Measurements from ENCODE around the gene TTC23L. TPM values are rescaled to one million over a fixed set of nuclear protein-coding genes. Genes with fewer than 3 reads are reported as not detected.

The TTC23L gene
- total RNA-seq, 1 experiment from 2014 or later, result 0.41 TPM

DNA sequence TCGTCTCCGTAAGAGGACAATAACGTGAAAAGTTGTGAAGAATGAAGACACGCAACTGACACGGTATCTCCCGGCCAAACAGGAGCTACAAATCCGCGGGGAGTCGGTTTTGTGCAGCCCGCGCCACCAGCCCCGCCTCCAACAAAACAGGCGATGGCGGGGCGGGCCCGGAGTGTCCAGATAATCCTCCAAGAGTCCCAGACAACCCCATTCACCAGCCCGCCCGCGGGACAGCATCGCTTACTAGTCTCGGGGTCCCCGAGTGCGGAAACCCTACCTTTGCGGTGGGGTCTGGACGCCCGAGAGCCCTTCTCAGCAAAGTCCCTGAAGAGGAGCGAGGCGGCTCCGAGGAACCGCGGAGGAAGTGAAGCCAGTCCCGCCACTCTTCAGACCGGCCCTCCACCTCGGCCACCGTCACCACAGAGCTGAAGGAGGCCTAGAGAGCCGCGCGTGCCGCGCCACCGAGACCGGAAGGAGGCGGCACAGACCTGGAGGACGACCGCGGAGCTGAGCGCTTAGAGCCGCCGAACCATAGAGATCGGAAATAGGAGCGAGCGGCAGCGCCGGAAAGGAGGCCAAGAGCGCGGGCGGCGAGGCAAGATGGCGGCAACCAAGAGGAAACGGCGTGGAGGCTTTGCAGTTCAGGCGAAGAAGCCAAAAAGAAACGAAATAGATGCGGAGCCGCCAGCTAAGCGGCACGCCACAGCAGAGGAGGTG is 76.3 kb downstream of the TTC23L start, which contains the start of the genes BRIX1 and RAD1:
Gene BRIX1 (plus strand): TSS at position 573 of the 717 bp plus-strand sequence. CDS start 28 bp downstream, at position 601.
Gene RAD1 (minus strand): TSS at position 366 of the 717 bp plus-strand sequence. CDS start 612 bp downstream, outside the sequence.
- intact Hi-C loops (cut with micrococcal nuclease; ENCODE audit: unreplicated experiment), result no loop called here
- BruUV-seq (replicated peaks), result no TSS peak

DNA sequence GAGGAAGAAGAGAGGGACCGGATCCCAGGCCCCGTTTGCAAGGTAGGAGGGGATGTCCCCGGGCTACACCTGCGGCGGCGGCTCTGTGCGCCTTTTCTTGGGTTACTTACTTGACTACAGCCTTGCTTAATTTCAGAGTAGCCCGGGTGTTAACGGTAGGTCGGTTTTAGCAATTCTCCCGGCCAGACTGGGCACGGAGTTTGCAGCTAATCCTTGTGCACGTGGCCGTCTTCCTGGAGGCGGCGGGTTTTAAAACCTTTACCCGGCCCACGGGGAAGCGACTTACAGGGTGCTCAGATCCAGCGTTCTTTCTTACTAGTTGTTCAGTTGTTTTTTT is 76.9 kb downstream of the TTC23L start:
- ChIA-PET POLR2A (ENCODE audit: low non-redundant PET) (no interaction called here), CTCF (no interaction called here)
- intact Hi-C loops (cut with micrococcal nuclease; ENCODE audit: unreplicated experiment), result no loop called here
- Histone ChIP-seq H3K4me1 (ENCODE audit: insufficient read depth, low read length, poor library complexity, severe bottlenecking) (peaks cover 15% of the 10 kb centered on the region), H3K9me3 (ENCODE audit: low read depth, low read length, poor library complexity, severe bottlenecking) (no peaks in the 10 kb centered on the region), H3K4me3 (ENCODE audit: low read depth, low read length, poor library complexity, severe bottlenecking) (peak overlapping the region; percentile 87), H3K27ac (ENCODE audit: low read depth, low read length, poor library complexity, severe bottlenecking) (peak overlapping the region; percentile 89), H3K36me3 (ENCODE audit: insufficient read depth, low read length, poor library complexity, severe bottlenecking) (peaks cover 52% of the 10 kb centered on the region), H3K27me3 (replicated peaks; ENCODE audit: insufficient read depth, low read depth, low read length, poor library complexity) (no peaks in the 10 kb centered on the region)
- DNase-seq (ENCODE audit: low spot score), result no peak
- TSS peak; percentile 74 for BruUV-seq (replicated peaks)
- TF ChIP-seq EZH2 (IDR thresholded peaks at IDR 0.05; ENCODE audit: borderline replicate concordance, low read depth, low read length, poor library complexity, severe bottlenecking), result no peak
- TF ChIP-seq, protein P1, sequence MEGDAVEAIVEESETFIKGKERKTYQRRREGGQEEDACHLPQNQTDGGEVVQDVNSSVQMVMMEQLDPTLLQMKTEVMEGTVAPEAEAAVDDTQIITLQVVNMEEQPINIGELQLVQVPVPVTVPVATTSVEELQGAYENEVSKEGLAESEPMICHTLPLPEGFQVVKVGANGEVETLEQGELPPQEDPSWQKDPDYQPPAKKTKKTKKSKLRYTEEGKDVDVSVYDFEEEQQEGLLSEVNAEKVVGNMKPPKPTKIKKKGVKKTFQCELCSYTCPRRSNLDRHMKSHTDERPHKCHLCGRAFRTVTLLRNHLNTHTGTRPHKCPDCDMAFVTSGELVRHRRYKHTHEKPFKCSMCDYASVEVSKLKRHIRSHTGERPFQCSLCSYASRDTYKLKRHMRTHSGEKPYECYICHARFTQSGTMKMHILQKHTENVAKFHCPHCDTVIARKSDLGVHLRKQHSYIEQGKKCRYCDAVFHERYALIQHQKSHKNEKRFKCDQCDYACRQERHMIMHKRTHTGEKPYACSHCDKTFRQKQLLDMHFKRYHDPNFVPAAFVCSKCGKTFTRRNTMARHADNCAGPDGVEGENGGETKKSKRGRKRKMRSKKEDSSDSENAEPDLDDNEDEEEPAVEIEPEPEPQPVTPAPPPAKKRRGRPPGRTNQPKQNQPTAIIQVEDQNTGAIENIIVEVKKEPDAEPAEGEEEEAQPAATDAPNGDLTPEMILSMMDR (conservative IDR thresholded peaks at IDR 0.05; ENCODE audit: low read depth, low read length), result no peak

More for the DNA sequence above, 76.3 kb downstream of the TTC23L start, which contains the start of the genes BRIX1 and RAD1:
- ChIA-PET CTCF (no interaction called here), POLR2A (ENCODE audit: low non-redundant PET) (no interaction called here)
- Histone ChIP-seq H3K4me1 (ENCODE audit: insufficient read depth, low read length, poor library complexity, severe bottlenecking) (peaks cover 15% of the 10 kb centered on the region), H3K27me3 (replicated peaks; ENCODE audit: insufficient read depth, low read depth, low read length, poor library complexity) (no peaks in the 10 kb centered on the region), H3K9me3 (ENCODE audit: low read depth, low read length, poor library complexity, severe bottlenecking) (no peaks in the 10 kb centered on the region), H3K4me3 (ENCODE audit: low read depth, low read length, poor library complexity, severe bottlenecking) (peak within 1 kb of the TSS; percentile 87), H3K27ac (ENCODE audit: low read depth, low read length, poor library complexity, severe bottlenecking) (peak within 1 kb of the TSS; percentile 89), H3K36me3 (ENCODE audit: insufficient read depth, low read length, poor library complexity, severe bottlenecking) (peaks cover 49% of the 10 kb centered on the region)
- no peak for TF ChIP-seq EZH2 (IDR thresholded peaks at IDR 0.05; ENCODE audit: borderline replicate concordance, low read depth, low read length, poor library complexity, severe bottlenecking)
- TF ChIP-seq, protein P1 (conservative IDR thresholded peaks at IDR 0.05; ENCODE audit: low read depth, low read length), result no peak
- DNase-seq (ENCODE audit: low spot score), result peak; percentile 99

DNA sequence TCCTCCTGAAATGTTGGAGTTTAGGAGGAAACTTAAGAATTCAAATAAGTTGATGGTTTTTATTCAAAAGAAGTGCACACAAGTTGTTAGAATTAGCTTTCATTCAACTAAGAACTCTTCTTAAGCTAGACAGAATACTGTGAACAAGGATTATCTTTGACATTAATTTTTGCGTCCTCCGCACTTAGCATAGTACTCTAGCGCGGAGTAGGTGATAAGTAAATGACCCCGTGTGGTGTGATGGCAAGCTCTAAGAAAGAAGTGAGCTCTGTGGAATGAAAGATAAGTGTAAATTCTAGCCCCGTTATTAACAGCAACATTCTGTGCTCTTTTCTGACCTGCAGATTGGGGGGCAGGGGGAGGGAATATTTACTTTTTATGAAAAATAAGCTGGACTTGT is 77.6 kb downstream of the TTC23L start:
- H3K36me3 ChIP-seq (ENCODE audit: insufficient read depth, low read length, poor library complexity, severe bottlenecking), result peaks cover 52% of the 10 kb centered on the region
- peak overlapping the region; percentile 87 for H3K4me3 ChIP-seq (ENCODE audit: low read depth, low read length, poor library complexity, severe bottlenecking)
- peak overlapping the region; percentile 89 for H3K27ac ChIP-seq (ENCODE audit: low read depth, low read length, poor library complexity, severe bottlenecking)
- no TSS peak for BruUV-seq (replicated peaks)
- intact Hi-C loops (cut with micrococcal nuclease; ENCODE audit: unreplicated experiment), result no loop called here
- ChIA-PET CTCF (no interaction called here), POLR2A (ENCODE audit: low non-redundant PET) (no interaction called here)
- no peaks in the 10 kb centered on the region for H3K27me3 ChIP-seq (replicated peaks; ENCODE audit: insufficient read depth, low read depth, low read length, poor library complexity)
- DNase-seq (ENCODE audit: low spot score), result no peak
- peaks cover 15% of the 10 kb centered on the region for H3K4me1 ChIP-seq (ENCODE audit: insufficient read depth, low read length, poor library complexity, severe bottlenecking)
- TF ChIP-seq, protein P1 (conservative IDR thresholded peaks at IDR 0.05; ENCODE audit: low read depth, low read length), result no peak
- no peak for TF ChIP-seq EZH2 (IDR thresholded peaks at IDR 0.05; ENCODE audit: borderline replicate concordance, low read depth, low read length, poor library complexity, severe bottlenecking)
- H3K9me3 ChIP-seq (ENCODE audit: low read depth, low read length, poor library complexity, severe bottlenecking), result no peaks in the 10 kb centered on the region
